HG02840 (cell line): Measurements from ENCODE around the gene EIF3L.

ENCODE experiments used
- ATAC-seq: cut with Tn5 transposase; IDR thresholded peaks from one replicate; pipeline ENCODE4 v1.9.1; 2021; ENCODE audit warnings: mild to moderate bottlenecking, moderate library complexity, moderate number of reproducible peaks; ENCODE audit not compliant: unreplicated experiment, low FRiP score

Gene EIF3L

GRCh38 chr22:37850801-37851200, 1.6 kb downstream of the EIF3L start:
- no peak for ATAC-seq

- no peak for ATAC-seq
These were observed 3.2 kb downstream of the EIF3L start for GRCh38 chr22:37852418-37852817.

- ATAC-seq = no peak
These were observed 5.7 kb downstream of the EIF3L start for GRCh38 chr22:37854946-37855345.

GRCh38 chr22:37855462-37855861, 6.2 kb downstream of the EIF3L start:
- ATAC-seq = no peak

GRCh38 chr22:37860796-37861421, 11.7 kb downstream of the EIF3L start:
- ATAC-seq = no peak

GRCh38 chr22:37862570-37863325, 13.5 kb downstream of the EIF3L start:
- ATAC-seq = no peak

- ATAC-seq = no peak
These were observed 16.3 kb downstream of the EIF3L start for GRCh38 chr22:37865510-37865909.

GRCh38 chr22:37870273-37870672, 21.1 kb downstream of the EIF3L start:
- ATAC-seq = no peak

- no peak for ATAC-seq
These were observed 31.6 kb downstream of the EIF3L start for GRCh38 chr22:37880668-37881440.

- ATAC-seq = no peak
These were observed 35.2 kb downstream of the EIF3L start for GRCh38 chr22:37884420-37884819.

GRCh38 chr22:37887584-37888378, 38.6 kb downstream of the EIF3L start:
- no peak for ATAC-seq

- ATAC-seq = no peak
These were observed 42.7 kb downstream of the EIF3L start for GRCh38 chr22:37891926-37892325.

- ATAC-seq = no peak
These were observed 43.5 kb downstream of the EIF3L start for GRCh38 chr22:37892566-37893335.

GRCh38 chr22:37893583-37893983, 44.4 kb downstream of the EIF3L start:
- ATAC-seq = no peak

GRCh38 chr22:37894939-37895670, 45.9 kb downstream of the EIF3L start:
- no peak for ATAC-seq

GRCh38 chr22:37896181-37896592, 47.0 kb downstream of the EIF3L start:
- no peak for ATAC-seq

GRCh38 chr22:37896939-37897338, 47.7 kb downstream of the EIF3L start:
- no peak for ATAC-seq

- ATAC-seq = no peak
These were observed 48.6 kb downstream of the EIF3L start for GRCh38 chr22:37897807-37898206.
